Esophagus muscularis mucosa (tissue), 4 donors: ENCODE results near the gene MAP6D1. TPM values are rescaled to one million over a fixed set of nuclear protein-coding genes. Genes with fewer than 3 reads are reported as not detected.

Source experiments
- DNase-seq: peaks from one replicate; pipeline ENCODE4 v3.0.0-alpha.2; 2017; ENCODE audit errors: extremely low spot score
- H3K27ac ChIP-seq, 4 donors: fragments of 200-600 bp; sonication (generic); replicated peaks in 1 of 4; 1 replicate in 3 of 4; 2 replicates in 1 of 4; pipeline ENCODE4 v1.5.1; 2016 to 2019; ENCODE audit warnings: mild to moderate bottlenecking in 1 of 4
- H3K27me3 ChIP-seq, 4 donors: fragments of 200-600 bp; sonication (generic); one replicate each; pipeline versions ENCODE4 v1.5.1 to v1.6.0; 2016 to 2019
- H3K36me3 ChIP-seq, 4 donors: fragments of 200-600 bp; sonication (generic); one replicate each; pipeline ENCODE4 v1.5.1; 2016 to 2019
- H3K4me1 ChIP-seq, 4 donors: fragments of 200-600 bp; sonication (generic); one replicate each; pipeline ENCODE4 v1.5.1; 2016 to 2019
- H3K4me3 ChIP-seq, 4 donors: fragments of 200-600 bp; sonication (generic); 1 replicate in 2 of 4; 2 replicates in 2 of 4; pipeline ENCODE4 v1.5.1; 2016 to 2019; ENCODE audit warnings: mild to moderate bottlenecking in 4 of 4, moderate library complexity in 1 of 4
- H3K9me3 ChIP-seq, 4 donors: fragments of 200-600 bp; sonication (generic); 1 replicate in 3 of 4; 2 replicates in 1 of 4; pipeline ENCODE4 v1.5.1; 2016 to 2019
- CTCF ChIP-seq, 3 experiments: fragments of 200-600 bp in 2 of 3; fragments of 450-650 bp in 1 of 3; sonication (generic) in 2 of 3; IDR thresholded peaks; one replicate each; pipeline ENCODE4 v1.5.1; 2017 to 2019; ENCODE audit warnings: antibody characterized with exemption in 3 of 3, mild to moderate bottlenecking in 2 of 3, moderate library complexity in 1 of 3
- EP300 ChIP-seq: sonication (generic); formaldehyde crosslinking; IDR thresholded peaks from one replicate; pipeline ENCODE4 v1.6.1; 2017; ENCODE audit warnings: antibody characterized with exemption
- POLR2A ChIP-seq: fragments of 450-650 bp; IDR thresholded peaks from one replicate; pipeline ENCODE4 v1.6.1; 2017; ENCODE audit warnings: antibody characterized with exemption, moderate library complexity, mild to moderate bottlenecking, low read depth
- POLR2AphosphoS5 ChIP-seq, 2 donors: sonication (generic); formaldehyde crosslinking; IDR thresholded peaks; one replicate each; pipeline ENCODE4 v1.6.1; 2017; ENCODE audit warnings: antibody characterized with exemption in 2 of 2
- WGBS: methylation state at CpG from one replicate; pipeline ENCODE4 v1.1.5; 2018; 5-methylcytosine and 5-hydroxymethylcytosine counted together
- intact Hi-C: fragments of 100-400 bp; cut with DNase I; formaldehyde crosslinking; loops from one replicate; pipeline ENCODE4 v1.15.1; 2023
- total RNA-seq, 4 donors: library from RNA; depleted of rRNA; stranded (reverse); fragments of >200 nt; gene quantifications; one replicate each; pipeline versions ENCODE4 v1.1.0 to v1.2.1, GENCODE V29; 2016

Gene MAP6D1
- total RNA-seq, 4 donors from 2014 or later = 0.42 to 2.9 (median 2.4) TPM

- peaks cover 17 to 59% (median 43%) of the 10 kb centered on the region in 4 donors for H3K36me3 ChIP-seq
- H3K9me3 ChIP-seq = no peaks in the 10 kb centered on the region
- DNase-seq = no peak
- H3K4me1 ChIP-seq = peaks cover 0 to 12% (median 2%) of the 10 kb centered on the region in 4 donors
- 54% methylated on average over 1 of the region's 1 CpG for WGBS
- H3K27me3 ChIP-seq = no peaks in the 10 kb centered on the region
- TF ChIP-seq CTCF (IDR thresholded peaks at IDR 0.05) (no peak), POLR2AphosphoS5 (IDR thresholded peaks at IDR 0.05) (no peak), EP300 (no peak), POLR2A (no peak)
- no peak overlapping the region for H3K4me3 ChIP-seq
- intact Hi-C loops = no loop called here
- H3K27ac ChIP-seq = no peak overlapping the region
Observed at GRCh38 chr3:183814240-183814639, 11.1 kb downstream of the MAP6D1 start.

- Histone ChIP-seq H3K4me3 (no peak overlapping the region), H3K4me1 (peaks cover 0 to 12% (median 2%) of the 10 kb centered on the region in 4 donors), H3K27me3 (no peaks in the 10 kb centered on the region), H3K9me3 (no peaks in the 10 kb centered on the region), H3K27ac (no peak overlapping the region), H3K36me3 (peaks cover 30 to 68% (median 57%) of the 10 kb centered on the region in 4 donors)
- TF ChIP-seq POLR2AphosphoS5 (IDR thresholded peaks at IDR 0.05) = no peak
- 75% methylated on average over 8 of the region's 8 CpGs for WGBS
- intact Hi-C loops = no loop called here
- DNase-seq = no peak
Observed at GRCh38 chr3:183812761-183813445, 12.5 kb downstream of the MAP6D1 start.

GRCh38 chr3:183811638-183812037 is 13.7 kb downstream of the MAP6D1 start:
- 93% methylated on average over 11 of the region's 11 CpGs for WGBS
- no peak for DNase-seq
- Histone ChIP-seq H3K9me3 (no peaks in the 10 kb centered on the region), H3K27ac (no peak overlapping the region), H3K27me3 (no peaks in the 10 kb centered on the region), H3K4me3 (no peak overlapping the region), H3K4me1 (peaks cover 0 to 12% (median 2%) of the 10 kb centered on the region in 4 donors), H3K36me3 (peaks cover 42 to 76% (median 64%) of the 10 kb centered on the region in 4 donors)
- intact Hi-C loops = no loop called here
- TF ChIP-seq EP300 = no peak
- no peak for TF ChIP-seq POLR2A
- no peak for TF ChIP-seq POLR2AphosphoS5 (IDR thresholded peaks at IDR 0.05)
- TF ChIP-seq CTCF (IDR thresholded peaks at IDR 0.05) = no peak

GRCh38 chr3:183810643-183811594 is 14.5 kb downstream of the MAP6D1 start:
- H3K9me3 ChIP-seq = no peaks in the 10 kb centered on the region
- no peaks in the 10 kb centered on the region for H3K27me3 ChIP-seq
- H3K4me3 ChIP-seq = no peak overlapping the region
- DNase-seq = no peak
- peaks cover 0 to 12% (median 2%) of the 10 kb centered on the region in 4 donors for H3K4me1 ChIP-seq
- WGBS = 88% methylated on average over 24 of the region's 24 CpGs
- intact Hi-C loops = no loop called here
- H3K36me3 ChIP-seq = peaks cover 42 to 76% (median 68%) of the 10 kb centered on the region in 4 donors
- TF ChIP-seq EP300 (no peak), POLR2A (no peak), CTCF (IDR thresholded peaks at IDR 0.05) (no peak), POLR2AphosphoS5 (IDR thresholded peaks at IDR 0.05) (no peak)
- H3K27ac ChIP-seq = no peak overlapping the region

- intact Hi-C loops = no loop called here
- Histone ChIP-seq H3K4me3 (no peak overlapping the region), H3K4me1 (no peaks in the 10 kb centered on the region), H3K27me3 (no peaks in the 10 kb centered on the region), H3K9me3 (no peaks in the 10 kb centered on the region), H3K27ac (no peak overlapping the region), H3K36me3 (peaks cover 56 to 85% (median 79%) of the 10 kb centered on the region in 4 donors)
- WGBS = 72% methylated on average over 5 of the region's 5 CpGs
- DNase-seq = no peak
- TF ChIP-seq POLR2A = no peak
- TF ChIP-seq CTCF (IDR thresholded peaks at IDR 0.05) = no peak
- TF ChIP-seq POLR2AphosphoS5 (IDR thresholded peaks at IDR 0.05) = no peak
- TF ChIP-seq EP300 = no peak
Observed at GRCh38 chr3:183809270-183809669, 16.1 kb downstream of the MAP6D1 start.
